8988T (cell line): ENCODE data around the gene TSPAN15.

Experiments
- DNase-seq: peaks from one replicate; pipeline ENCODE4 v3.0.0; 2011

Gene TSPAN15

DNA sequence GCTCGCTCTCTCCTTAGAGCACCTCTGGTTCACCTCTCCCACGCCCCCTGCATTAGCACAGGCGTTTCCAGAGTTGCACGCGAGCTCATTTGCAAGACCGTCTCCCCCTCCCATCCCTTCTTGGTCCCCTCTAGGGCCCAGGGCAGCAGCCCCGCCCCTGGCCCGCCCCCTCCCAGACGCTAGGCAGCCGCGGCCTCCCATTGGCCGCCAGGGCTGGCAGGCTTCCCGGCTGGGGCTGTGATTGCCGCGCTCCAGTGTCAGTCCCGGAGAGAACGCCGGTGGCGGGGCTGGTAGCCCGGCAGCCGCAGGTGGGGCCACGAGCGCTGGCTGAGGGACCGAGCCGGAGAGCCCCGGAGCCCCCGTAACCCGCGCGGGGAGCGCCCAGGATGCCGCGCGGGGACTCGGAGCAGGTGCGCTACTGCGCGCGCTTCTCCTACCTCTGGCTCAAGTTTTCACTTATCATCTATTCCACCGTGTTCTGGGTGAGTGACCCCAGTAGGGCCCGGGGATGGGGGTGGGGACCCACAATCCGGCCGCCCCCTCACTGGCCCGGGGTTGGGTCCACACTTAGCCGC lies at the start of gene TSPAN15:
Gene TSPAN15 (plus strand): TSS at position 257 of the 575 bp plus-strand sequence. CDS start 130 bp downstream, at position 387.
- peak; percentile 66 for DNase-seq

DNA sequence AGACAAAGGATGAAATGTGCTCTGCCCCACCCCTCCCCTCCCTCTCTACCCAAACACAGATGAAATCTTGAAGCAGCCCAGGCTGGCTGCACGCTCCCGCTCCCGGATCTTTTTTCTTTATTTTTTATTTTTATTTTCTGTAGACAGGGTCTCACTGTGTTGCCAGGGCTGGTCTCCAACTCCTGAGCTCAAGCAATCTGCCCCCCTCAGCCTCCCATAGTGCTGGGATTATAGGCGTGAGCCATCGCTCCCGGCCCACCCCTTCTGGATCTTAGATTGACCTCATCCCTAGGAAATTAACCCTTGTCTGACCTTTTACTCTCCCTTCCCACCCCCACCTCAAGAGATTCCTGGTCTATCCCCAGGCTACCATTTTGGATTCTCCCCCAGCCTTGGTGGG lies 48.9 kb upstream of the TSPAN15 start:
- no peak for DNase-seq

DNA sequence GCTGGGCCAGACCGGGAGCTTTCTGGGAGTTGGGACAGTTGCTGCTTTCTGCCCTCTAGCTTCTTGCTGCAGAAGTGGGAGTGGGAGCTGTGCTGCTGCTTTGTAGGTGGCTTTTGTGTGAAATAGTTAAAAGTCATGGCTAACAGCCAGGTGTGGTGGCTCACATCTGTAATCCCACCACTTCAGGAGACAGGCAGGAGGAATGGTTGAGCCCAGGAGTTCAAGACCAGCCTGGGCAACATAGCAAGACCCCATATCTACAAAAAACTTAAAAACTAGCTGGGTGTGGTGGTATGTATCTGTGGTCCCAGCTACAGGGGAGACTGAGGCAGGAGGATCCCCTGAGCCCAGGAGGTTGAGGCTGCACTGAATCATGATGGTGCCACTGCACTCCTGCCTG lies 48.2 kb upstream of the TSPAN15 start:
- DNase-seq: no peak

DNA sequence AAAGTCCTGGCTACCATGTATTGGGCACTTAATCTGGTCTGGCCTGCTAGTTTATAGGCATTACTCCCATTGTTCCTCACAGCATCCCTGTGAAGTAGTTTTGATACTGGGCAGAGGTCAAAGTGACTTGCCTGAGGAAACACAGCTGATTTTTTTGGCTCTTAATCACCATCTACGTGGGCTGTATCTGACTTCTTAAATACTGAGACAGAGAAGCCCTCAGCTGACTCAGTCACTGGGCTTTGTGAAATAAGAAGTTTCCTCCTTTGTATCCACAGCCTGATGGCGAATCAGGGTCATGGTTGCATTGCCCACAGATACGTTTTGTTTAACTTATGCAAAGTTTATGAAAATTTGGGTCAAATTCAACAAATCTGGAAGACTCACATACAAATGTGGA lies 47.7 kb upstream of the TSPAN15 start:
- no peak for DNase-seq

DNA sequence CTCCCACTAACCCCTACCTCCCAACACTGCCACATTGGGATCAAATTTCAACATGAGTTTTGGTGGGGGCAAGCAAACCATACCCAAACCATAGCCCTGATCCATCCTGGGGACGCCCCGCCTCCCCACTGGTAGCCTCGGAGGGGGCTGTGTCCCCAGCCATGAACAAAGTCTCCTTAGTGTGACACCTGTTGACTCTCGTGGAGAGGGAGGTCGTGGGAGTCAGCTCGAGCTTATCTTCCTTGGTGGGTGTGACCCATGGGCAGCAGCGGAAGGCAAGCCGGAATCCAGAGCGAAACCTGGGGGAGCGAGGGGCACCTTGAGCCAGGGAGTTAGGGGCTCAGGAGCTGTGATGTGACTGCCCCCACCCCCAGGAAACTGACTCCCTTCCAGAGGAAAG lies 46.5 kb upstream of the TSPAN15 start:
- DNase-seq: no peak

DNA sequence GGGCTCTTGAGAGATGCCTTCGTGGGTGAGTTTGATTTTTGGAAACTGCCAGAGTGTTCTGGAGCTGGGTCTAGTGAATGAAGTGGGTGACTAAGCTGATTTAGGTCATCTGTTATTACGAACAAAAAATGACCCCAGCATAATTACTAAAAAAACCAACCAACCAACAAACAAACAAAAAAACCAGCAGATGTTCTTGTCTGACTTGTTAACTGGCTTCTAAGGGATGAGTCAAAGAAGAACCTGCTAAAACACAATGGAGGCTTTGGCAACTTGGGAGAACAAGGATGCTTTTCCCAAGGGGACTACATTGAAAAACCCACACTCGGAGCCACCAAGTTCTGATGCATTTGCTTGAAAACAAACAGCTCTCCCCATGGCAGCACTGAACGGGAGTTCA lies 46.0 kb upstream of the TSPAN15 start:
- no peak for DNase-seq

DNA sequence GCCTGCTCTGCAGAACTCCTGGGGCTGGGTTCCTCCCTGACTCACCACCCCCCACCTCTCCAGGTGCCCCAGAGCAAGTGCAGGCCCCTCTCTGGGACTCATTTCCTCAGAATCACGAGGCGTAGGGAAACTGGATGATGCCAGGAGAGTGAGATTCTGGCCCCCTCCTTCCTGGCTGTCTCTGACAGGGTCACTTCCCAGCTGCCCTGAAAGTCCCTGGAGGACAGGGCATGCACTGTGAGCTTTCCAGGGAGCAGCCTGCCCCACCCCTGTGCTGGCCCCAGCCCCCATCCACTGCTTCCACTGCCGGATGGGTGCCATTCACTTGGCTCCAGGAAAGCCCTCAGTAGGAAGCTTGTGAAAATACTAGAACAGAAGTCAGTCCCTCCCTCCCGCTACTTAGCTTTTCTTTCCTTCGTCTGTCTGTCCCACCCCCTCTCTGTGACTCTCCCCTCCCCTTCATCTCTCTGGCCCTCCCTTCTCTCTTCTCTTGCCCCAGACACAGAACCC lies 44.9 kb upstream of the TSPAN15 start:
- DNase-seq: no peak

DNA sequence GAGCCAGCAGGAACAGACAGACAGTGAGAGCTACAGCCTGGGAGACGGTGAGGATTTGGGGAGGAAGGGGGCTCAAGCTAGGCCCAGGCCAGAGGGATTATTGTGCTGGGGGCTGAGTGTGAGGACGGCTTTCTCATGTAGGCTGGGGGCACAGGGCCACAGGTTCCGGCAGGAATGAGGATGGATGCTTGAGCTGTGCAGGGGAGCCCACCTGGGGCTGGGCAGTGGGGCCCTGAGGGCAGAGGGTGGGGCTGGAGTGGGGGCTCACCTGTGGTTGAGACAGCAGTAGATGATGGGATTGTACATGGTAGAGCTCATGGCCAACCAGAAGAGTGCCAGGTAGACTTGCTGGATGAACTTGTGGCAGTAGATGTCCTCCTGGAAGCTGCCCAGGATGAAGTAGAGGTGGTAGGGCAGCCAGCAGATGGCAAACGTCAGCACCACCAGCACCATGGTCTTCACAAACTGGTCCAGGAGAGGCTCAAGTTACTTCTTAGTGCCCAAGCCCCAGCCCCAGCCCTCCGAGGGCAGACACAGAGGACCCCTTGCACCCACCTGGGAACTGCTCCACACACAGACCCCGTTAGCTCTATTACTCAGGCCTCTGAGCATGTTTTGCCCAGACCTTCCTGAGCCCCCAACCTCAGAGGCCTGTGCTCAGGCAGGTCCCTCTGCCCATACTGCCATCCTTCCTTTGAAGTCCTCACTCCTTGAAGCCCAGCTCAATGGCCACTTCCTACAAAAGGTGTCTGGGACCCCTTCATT lies 44.3 kb upstream of the TSPAN15 start:
- no peak for DNase-seq

DNA sequence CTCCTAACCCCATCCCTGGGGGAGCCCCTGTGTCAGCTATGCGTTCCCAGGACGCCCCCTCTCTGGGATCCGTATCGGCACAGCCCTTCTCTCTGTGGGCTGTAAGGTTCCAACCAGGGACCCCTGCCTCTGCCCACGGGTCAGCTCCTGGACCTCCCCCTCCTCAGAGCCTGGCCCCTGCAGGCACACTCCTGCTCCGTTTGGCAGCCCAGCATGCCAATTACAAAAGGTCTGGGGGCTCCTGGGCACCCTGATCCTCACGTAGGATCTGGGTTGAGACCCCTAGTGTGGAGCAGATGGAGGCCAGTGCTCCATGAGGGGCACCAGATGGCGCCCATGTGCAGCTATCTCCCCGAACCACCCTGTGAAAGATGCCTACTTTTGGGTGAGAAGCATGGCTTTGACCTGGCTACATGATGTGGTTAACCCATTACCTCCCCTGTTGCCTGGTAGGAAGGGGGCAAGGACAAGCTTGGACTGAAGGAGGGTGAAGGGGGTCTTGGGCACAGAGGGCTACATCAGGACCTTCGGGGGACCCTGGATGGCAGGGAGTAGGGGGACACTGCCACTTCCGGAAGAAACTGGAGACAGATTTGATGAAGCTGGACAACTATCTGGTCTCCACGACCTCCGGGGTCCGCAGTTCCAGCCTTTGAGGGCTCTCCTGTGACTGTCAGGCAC lies 43.5 kb upstream of the TSPAN15 start:
- DNase-seq: peak; percentile 67

DNA sequence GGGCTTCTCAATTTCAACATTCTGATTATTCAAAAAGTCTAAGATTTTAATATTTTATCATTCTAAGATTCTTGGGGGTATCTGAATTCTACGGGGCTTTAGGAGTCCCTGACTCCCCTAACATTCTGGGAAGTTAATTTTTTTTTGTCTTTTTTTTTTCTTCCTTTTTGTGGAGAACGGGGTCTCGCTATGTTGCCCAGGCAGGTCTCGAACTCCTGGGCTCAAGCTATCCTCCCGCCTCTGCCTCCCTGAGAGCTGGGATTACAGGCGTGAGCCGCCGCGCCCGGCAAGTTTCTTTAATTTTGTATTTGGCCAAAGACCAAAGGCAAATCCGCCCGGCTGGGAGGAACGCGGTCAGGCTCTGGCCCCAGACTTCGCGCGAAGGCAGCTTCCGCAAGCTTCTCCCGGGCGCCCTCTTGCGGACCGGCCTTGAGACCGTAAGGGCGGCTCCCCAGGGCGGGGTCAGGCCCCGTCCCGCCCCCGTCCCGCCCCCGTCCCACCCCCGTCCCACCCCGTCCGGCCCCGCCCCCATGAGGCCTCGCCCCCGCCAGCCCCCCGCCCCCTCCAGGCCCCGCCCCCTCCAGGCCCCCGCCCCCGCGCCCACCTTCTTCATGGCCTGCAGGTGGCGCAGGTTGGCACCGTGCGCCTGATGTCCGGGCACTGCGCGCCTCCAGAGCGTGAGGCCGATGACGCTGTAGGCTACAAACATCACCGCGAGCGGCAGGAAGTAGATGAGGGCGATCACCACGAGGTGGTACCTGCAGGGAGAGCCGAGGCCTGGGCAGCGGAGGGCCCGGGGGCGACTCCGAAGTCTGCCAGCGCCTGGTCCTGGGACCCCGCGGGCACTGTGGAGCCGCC lies 42.7 kb upstream of the TSPAN15 start:
- DNase-seq: peak; percentile 85

DNA sequence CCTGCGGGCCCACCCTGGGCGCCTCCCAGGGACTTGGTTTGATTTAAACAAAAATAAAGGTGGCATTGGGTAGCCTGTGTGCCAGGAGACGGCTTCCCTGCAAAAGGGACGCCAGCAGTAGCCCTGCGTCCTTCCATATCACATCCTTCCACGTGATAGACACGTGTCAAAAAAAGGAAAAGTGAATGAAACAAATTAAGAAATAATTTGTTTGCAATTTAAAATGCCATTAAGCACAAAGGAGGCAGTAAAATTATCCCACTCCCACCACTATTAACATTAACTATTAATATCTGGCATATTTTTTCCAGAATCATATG lies 42.1 kb upstream of the TSPAN15 start:
- no peak for DNase-seq

DNA sequence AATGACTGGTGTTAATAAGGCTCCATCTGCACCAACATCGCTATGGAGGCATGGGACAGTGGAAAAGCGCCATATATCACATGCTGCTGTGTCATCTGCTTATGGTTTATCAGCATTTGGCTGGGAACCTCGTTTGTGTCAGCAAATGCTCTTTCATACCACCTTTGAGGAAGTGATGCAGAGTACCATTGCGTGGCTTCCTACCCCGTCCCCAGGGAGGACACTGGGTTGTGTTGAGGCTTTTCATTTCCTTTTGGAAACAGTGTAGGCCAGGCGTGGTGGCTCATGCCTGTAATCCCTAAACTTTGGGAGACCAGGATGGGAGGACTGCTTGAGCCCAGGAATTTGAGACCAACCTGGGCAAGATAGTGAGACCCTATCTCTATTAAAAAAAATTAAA lies 41.3 kb upstream of the TSPAN15 start:
- DNase-seq: no peak

DNA sequence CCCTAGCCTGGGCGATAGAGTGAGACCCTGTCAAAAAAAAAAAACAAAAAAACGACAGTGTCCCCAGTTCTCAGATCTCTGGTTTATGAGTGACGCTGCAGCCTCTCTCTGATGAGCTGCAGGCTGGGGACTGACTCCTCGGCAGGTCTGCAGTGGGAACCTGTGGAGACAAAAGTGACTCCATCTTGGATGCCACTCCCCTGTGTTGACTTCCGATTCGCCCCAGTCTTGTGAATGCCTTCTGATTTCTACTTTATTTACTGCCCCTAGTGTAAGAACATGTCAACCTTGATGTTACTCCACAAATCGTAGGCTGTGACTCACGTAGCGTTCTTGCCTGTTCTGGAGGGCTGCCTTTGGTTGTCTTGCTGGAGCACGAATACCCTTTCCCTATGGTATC lies 40.8 kb upstream of the TSPAN15 start:
- DNase-seq: no peak

DNA sequence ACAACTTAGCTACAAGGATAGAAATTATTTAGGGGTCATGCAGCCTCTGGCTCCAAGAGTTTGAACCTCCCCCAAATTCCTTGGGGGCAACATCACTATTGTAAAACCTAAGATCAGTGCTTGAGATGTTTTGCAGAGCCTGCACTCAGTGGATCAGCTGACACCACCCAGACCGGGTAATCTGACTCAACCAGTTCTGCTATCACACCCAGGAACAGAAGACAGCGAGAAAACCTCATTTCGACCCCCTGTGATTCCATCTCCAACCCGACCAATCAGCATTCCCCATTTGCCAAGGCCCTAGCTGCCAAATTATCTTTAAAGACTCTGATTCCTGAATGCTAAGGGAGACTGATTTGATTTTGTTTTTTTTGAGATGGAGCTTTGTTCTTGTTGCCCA lies 39.8 kb upstream of the TSPAN15 start:
- no peak for DNase-seq

DNA sequence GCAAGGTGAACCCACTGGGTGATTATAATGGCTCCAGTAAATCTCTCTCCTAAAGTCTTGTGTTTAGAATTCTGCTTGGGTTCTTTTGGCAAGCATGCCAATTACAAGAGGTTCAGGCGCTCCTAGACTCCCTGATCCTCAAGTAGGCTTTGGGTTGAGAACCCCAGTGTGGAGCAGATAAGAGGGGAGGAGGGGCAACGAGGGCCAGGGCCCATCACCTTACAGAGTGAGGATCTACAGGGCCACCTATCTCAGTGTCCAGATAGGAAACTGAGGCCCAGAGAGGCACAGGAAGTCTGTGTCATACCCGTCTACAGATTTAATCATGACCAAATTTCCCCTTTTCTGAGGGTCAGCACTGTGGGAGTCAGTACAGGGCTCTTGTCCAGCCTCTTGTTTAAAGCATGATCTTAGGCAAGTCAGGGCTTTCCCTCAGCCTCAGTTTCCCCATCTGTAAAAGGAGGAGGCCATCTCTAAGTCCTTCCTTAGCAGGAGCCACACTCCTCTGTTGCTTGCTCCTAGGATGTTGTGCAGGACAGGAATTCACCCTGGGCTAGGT lies 39.0 kb upstream of the TSPAN15 start:
- DNase-seq: no peak

DNA sequence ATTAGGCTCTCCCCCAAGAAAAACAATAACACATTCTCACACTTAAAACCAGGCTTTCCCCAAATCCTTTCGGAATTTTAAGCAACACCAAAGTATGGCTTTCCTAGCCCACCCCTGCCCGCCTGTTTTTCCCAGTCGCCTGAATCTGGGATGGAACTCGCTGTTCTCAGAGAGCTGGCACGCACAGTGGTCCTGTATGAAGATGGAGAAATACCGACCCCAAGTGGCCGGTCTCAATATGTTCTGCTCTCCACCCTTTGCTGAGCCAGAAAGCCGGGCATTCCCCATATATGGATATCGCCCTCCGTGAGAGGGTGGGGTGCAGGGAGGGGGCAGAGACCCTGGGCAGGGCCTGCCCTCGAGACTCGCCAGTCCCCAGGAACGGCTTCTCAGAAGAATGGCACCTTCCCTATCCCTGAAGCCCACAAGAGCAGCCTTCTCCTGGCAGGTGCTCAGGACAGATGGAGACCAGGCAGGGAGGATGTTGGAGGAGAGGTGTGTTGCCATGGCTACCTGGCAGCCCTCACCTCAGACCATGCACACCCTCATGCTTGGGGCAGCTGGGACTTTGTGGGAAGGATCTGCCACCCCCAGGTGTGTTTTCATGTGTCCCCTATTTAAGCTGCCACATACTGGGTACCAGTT lies 37.9 kb upstream of the TSPAN15 start:
- peak; percentile 70 for DNase-seq

DNA sequence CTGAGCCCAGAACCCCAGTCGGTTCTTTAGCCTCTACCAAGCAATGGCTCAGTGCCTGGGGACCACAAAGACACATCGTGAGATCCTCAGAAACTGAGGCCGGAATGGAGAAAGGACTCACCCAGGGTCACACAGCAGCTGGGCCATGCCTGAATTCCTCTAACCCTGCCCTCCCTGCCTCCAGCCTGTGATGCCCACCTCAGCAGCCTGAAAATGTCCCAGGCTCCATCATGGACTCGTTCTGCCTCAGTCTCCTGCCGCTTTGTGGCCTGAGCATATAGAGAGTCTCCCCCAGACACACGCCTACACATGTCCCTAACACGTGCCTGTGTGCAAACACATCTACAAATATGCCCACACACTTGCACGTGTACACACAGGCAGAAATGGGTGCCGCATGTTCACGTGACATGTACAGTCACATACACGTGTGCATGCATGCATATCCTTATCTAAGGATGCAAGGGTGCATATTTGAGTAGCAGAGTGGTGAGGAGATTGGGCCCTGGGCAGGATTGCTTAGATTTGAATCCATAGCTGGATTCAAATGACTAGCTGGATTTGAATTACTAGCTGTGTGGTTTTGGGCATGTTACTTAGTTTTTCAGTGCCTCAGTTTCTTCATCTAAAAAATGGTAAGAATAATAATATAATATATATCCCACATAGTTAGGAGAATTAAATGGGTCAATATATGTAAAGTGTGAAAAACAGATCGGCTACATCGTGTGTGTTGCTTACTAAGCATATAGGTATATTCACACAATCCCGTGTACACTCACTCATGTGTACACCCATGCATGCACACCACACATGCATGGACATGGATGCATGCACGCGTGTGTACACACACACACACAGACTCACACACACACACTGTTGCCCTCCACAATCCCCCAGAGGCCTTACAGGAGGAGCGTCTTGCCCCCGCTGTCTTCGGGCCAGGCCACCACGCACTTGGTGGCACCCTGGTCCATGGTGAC lies 36.9 kb upstream of the TSPAN15 start:
- DNase-seq: no peak

DNA sequence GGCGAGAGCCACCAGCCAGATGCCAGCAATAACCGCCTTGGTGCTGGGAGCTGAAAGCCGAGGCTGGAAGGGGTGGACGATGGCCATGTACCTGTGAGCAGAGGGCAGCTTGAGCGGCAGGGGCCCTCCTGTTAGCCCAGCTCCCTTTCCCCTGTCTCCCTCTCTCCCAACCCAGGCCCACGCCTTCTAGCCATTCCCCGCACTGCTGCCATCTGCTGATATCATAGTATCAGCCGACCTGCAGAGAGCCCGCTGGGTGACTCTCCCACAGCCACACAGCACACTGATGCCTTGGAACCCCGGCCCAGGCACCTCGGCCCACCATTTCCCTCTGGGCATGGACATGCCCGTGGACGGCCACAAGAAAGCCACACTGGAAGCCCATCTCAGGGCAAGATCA lies 36.2 kb upstream of the TSPAN15 start:
- DNase-seq: no peak

DNA sequence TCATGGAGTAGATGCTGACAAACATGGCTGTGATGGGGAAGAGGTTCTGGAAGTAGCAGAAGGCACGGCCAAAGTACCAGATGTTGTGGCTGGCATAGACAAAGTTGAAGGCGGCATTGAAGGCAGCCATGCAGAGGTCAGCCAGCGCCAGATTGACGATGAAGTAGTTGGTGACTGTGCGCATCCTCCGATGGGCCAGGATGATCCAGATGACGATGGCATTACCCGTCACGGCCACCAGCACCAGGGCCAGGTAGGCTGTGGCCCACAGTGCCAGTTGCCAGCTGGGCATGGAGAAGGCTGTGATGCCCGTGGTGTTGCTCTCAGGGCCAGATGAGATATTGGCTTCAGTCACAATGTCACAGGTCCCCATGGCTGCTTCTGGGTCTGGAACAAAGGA lies 35.3 kb upstream of the TSPAN15 start:
- no peak for DNase-seq

DNA sequence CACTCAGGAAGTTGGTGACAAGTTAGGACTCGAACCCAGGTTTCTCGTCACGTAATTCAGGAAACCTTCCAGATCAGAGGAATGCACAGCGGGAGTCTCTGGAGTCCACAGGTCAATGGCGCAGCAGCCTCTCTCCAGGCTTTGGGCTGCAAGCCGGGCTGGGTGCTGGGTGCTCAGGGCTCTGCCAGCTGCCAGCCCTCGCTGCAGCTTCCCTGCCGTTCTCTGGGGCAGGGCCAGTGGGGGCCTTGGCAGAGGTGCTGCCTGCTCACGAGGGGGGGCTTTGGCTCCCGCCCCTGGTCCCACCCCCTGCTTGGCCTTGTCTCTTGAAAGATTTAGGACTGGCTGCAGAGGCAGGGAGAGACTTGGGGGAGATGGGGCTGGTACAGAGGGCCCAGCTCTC lies 34.6 kb upstream of the TSPAN15 start, which contains the start of gene TACR2:
Gene TACR2 (minus strand): TSS at position 224 of the 400 bp plus-strand sequence. CDS start 595 bp downstream, outside the sequence.
- no peak for DNase-seq

DNA sequence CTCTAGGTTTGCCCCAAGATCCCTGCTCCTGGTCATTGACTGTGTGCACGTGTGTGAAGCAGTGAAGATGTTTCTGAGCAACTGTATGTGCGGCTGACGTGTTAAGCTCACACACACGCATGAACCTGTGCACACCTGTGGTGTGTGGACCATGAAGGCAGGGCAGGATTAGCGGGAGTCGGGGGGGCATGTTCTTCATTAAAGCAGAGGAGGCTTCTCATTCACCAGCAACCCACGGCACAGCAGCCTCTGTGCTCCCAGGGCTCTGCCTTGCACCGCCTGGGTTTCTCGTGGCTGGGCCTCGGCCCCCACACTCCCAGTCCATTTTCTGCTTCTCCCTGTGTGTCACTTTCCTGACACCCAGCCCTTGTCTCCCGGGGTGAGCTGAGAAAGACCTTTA lies 33.7 kb upstream of the TSPAN15 start:
- DNase-seq: no peak
